ENCODE data around the gene RHOD. TPM values are rescaled to one million over a fixed set of nuclear protein-coding genes. Genes with fewer than 3 reads are reported as not detected.

RHOD gene
- total and polyA plus RNA-seq, 4 donors: 7.3 to 39.3 (median 16.5) TPM

DNA sequence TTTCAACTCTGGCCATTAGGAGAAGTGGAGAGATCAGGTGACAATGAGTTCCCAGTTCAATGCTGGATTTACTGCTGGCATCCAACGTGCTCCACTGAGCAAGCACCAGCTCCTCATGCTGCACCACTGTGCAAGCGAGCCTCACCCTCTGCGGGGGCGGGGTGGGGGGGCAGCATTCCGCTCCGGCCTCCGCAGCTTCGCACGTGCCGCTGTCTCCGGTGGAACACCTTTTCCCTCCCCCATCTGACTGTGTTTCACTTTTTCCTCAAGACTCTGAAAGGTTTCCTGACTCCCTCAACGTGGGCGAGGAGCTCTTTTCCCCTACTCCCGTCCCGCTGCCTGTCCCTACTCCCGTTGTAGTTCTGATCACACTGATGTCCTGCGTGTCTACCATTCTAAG is 835 bp upstream of the RHOD start:
- no peaks in the 10 kb centered on the region for H3K9me3 ChIP-seq (ENCODE audit: control insufficient read depth in 4 of 4, insufficient read depth in 3 of 4, low read length in 3 of 4)
- ATAC-seq (ENCODE audit: insufficient read depth, low FRiP score) (no peak), DNase-seq (peak; percentile 22 to 44 (median 37))
- peak overlapping the region in 1 of 2 donors; percentile 23 for H3K9ac ChIP-seq (ENCODE audit: insufficient read depth in 1 of 2, low read length in 2 of 2)
- H3K27me3 ChIP-seq (ENCODE audit: control insufficient read depth in 3 of 3, insufficient read depth in 3 of 3, low read length in 2 of 3): no peaks in the 10 kb centered on the region
- H3K36me3 ChIP-seq (ENCODE audit: control insufficient read depth in 4 of 4, insufficient read depth in 4 of 4, low read length in 4 of 4): no peaks in the 10 kb centered on the region
- 28 to 37% methylated on average over 17 of the region's 17 CpGs for WGBS, 2 donors
- peak overlapping the region; percentile 28 for H3K4me3 ChIP-seq
- peaks cover 0 to 31% (median 7%) of the 10 kb centered on the region in 5 donors for H3K4me1 ChIP-seq (ENCODE audit: control insufficient read depth in 5 of 5, insufficient read depth in 5 of 5, low read length in 5 of 5)
- H3K27ac ChIP-seq (ENCODE audit: low read depth in 1 of 2, low read length in 1 of 2): peak overlapping the region; percentile 37 to 63
- TF ChIP-seq, protein P1, sequence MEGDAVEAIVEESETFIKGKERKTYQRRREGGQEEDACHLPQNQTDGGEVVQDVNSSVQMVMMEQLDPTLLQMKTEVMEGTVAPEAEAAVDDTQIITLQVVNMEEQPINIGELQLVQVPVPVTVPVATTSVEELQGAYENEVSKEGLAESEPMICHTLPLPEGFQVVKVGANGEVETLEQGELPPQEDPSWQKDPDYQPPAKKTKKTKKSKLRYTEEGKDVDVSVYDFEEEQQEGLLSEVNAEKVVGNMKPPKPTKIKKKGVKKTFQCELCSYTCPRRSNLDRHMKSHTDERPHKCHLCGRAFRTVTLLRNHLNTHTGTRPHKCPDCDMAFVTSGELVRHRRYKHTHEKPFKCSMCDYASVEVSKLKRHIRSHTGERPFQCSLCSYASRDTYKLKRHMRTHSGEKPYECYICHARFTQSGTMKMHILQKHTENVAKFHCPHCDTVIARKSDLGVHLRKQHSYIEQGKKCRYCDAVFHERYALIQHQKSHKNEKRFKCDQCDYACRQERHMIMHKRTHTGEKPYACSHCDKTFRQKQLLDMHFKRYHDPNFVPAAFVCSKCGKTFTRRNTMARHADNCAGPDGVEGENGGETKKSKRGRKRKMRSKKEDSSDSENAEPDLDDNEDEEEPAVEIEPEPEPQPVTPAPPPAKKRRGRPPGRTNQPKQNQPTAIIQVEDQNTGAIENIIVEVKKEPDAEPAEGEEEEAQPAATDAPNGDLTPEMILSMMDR (IDR thresholded peaks at IDR 0.05; ENCODE audit: control extremely low read depth, extremely low read depth): no peak

DNA sequence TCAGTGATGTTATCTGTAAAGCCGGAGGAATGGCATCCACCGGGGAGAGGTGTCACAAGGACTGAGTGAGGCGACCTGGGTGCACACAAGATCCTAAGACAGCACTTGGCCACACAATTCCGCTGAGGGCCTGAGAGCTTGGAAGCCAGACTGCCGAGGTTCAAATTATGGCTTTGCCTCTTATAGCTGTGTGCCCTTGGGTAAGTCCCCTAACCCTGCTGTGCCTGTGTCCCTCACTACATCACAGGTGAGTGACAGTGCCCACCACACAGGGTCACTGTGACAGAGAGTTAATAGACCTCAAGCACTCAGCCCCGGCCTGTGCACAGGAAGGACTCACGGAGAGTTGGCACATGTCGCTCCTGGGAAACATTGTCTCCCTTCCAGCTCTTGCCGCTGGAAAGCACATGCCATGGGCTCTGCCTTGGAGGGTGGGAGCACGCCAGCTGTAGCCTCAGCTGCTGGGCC is 592 bp downstream of the RHOD start:
- WGBS, 2 donors: 52 to 76% methylated on average over 10 of the region's 10 CpGs
- Histone ChIP-seq H3K27me3 (ENCODE audit: control insufficient read depth in 3 of 3, insufficient read depth in 3 of 3, low read length in 2 of 3) (no peaks in the 10 kb centered on the region), H3K36me3 (ENCODE audit: control insufficient read depth in 4 of 4, insufficient read depth in 4 of 4, low read length in 4 of 4) (no peaks in the 10 kb centered on the region), H3K4me3 (peak overlapping the region; percentile 59), H3K9me3 (ENCODE audit: control insufficient read depth in 4 of 4, insufficient read depth in 3 of 4, low read length in 3 of 4) (no peaks in the 10 kb centered on the region), H3K27ac (ENCODE audit: low read depth in 1 of 2, low read length in 1 of 2) (peak overlapping the region; percentile 18 to 86), H3K9ac (ENCODE audit: insufficient read depth in 1 of 2, low read length in 2 of 2) (peak overlapping the region; percentile 28 to 55), H3K4me1 (ENCODE audit: control insufficient read depth in 5 of 5, insufficient read depth in 5 of 5, low read length in 5 of 5) (peaks cover 0 to 31% (median 7%) of the 10 kb centered on the region in 5 donors)
- no peak for ATAC-seq (ENCODE audit: insufficient read depth, low FRiP score)
- peak in 2 of 3 donors; percentile 7 to 15 for DNase-seq
- TF ChIP-seq, protein P1 (IDR thresholded peaks at IDR 0.05; ENCODE audit: control extremely low read depth, extremely low read depth): no peak

DNA sequence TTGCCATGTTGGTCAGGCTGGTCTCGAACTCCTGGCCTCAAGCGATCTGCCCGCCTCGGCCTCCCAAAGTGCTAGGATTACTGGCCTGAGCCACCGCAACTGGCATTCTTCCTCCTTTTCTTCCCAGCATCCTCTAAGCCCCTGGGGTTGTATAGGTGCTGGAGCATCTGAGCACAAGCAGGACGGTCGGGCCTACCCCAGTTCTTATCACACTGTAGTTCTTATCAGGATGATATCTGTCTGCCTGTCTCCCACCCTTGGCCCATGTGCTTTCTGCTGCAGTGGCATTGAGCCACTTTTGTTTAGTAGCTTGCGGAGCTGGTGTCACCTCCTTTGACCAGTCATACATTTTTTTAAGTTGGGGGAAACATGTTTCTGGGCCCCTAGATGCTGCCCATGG is 1.9 kb downstream of the RHOD start:
- no peaks in the 10 kb centered on the region for H3K36me3 ChIP-seq (ENCODE audit: control insufficient read depth in 4 of 4, insufficient read depth in 4 of 4, low read length in 4 of 4)

More for the DNA sequence above, 1.9 kb downstream of the RHOD start:
- Histone ChIP-seq H3K4me3 (no peak overlapping the region), H3K27me3 (ENCODE audit: control insufficient read depth in 3 of 3, insufficient read depth in 3 of 3, low read length in 2 of 3) (no peaks in the 10 kb centered on the region), H3K27ac (ENCODE audit: low read depth in 1 of 2, low read length in 1 of 2) (no peak overlapping the region), H3K9me3 (ENCODE audit: control insufficient read depth in 4 of 4, insufficient read depth in 3 of 4, low read length in 3 of 4) (no peaks in the 10 kb centered on the region), H3K9ac (ENCODE audit: insufficient read depth in 1 of 2, low read length in 2 of 2) (no peak overlapping the region), H3K4me1 (ENCODE audit: control insufficient read depth in 5 of 5, insufficient read depth in 5 of 5, low read length in 5 of 5) (peaks cover 0 to 31% (median 7%) of the 10 kb centered on the region in 5 donors)
- DNase-seq (no peak), ATAC-seq (ENCODE audit: insufficient read depth, low FRiP score) (no peak)
- TF ChIP-seq, protein P1 (IDR thresholded peaks at IDR 0.05; ENCODE audit: control extremely low read depth, extremely low read depth): no peak
- 93% methylated on average over 8 of the region's 8 CpGs for WGBS, 2 donors
